HepG2 (cell line): Measurements from ENCODE around the gene WNK2. TPM values are rescaled to one million over a fixed set of nuclear protein-coding genes. Genes with fewer than 3 reads are reported as not detected.

Experiments used
- ATAC-seq: fragments of 200-7000 bp; cut with Tn5 transposase; 3 replicates; pipeline ENCODE4 v1.9.1; 2020; ENCODE audit warnings: mild to moderate bottlenecking, moderate library complexity
- BruUV-seq: library from RNA; stranded (reverse); fragments of 400-500 nt; replicated peaks from 2 replicates; lab custom pipeline; 2021; lab: Mats Ljungman, UMichigan
- CTCF ChIA-PET: fragments of 300-600 bp; formaldehyde crosslinking; extraction: SDS; loops from one replicate; lab custom pipeline; 2021; ENCODE audit warnings: low total read pairs, inconsistent platforms, low intra/inter-chr PET ratio; lab: Yijun Ruan, JAX
- POLR2A ChIA-PET: fragments of 350-600 bp; sonication (Branson Sonifier 250); formaldehyde crosslinking; loops from one replicate; lab custom pipeline; 2020; ENCODE audit warnings: antibody characterized with exemption, inconsistent platforms; lab: Yijun Ruan, JAX
- DNase-seq: peaks from one replicate; pipeline ENCODE4 v3.0.0-alpha.2; 2015; ENCODE audit warnings: low spot score
- FAIRE-seq: peaks from 3 replicates; lab custom pipeline; 2011; peaks lifted over from hg19 to GRCh38; lab: Jason Lieb, UNC
- H2AFZ ChIP-seq: one replicate; pipeline ENCODE4 v1.6.1; 2011; ENCODE audit warnings: low read length, inconsistent platforms
- H3K27ac ChIP-seq: fragments of 300-600 bp; 3 replicates; pipeline ENCODE4 v1.8.0; 2011; ENCODE audit warnings: mixed run types, mild to moderate bottlenecking, mixed read lengths, low read length, inconsistent platforms; ENCODE audit not compliant: insufficient read depth; ENCODE audit errors: extremely low read length
- H3K27me3 ChIP-seq, 2 experiments: fragments of 200-600 bp in 1 of 2; 2 replicates in 1 of 2; 3 replicates in 1 of 2; pipeline versions ENCODE4 v1.6.0 to v1.8.0; 2011; ENCODE audit warnings: low read length in 2 of 2, mild to moderate bottlenecking in 2 of 2, moderate library complexity in 2 of 2, inconsistent platforms in 1 of 2; ENCODE audit not compliant: insufficient read depth in 2 of 2, control insufficient read depth in 1 of 2
- H3K36me3 ChIP-seq, 2 experiments: fragments of 200-600 bp in 1 of 2; replicated peaks in 1 of 2; 2 replicates in 1 of 2; 3 replicates in 1 of 2; pipeline versions ENCODE4 v1.5.1 to v1.8.0; 2011; ENCODE audit warnings: low read length in 2 of 2, inconsistent platforms in 1 of 2; ENCODE audit not compliant: insufficient read depth in 2 of 2, control insufficient read depth in 1 of 2
- H3K4me1 ChIP-seq: 2 replicates; pipeline ENCODE4 v1.5.1; 2012; ENCODE audit warnings: low read length, inconsistent platforms; ENCODE audit not compliant: insufficient read depth
- H3K4me2 ChIP-seq: 2 replicates; pipeline ENCODE4 v1.6.0; 2011; ENCODE audit warnings: low read depth, low read length, inconsistent platforms
- H3K4me3 ChIP-seq, 3 experiments: fragments of 200-600 bp in 1 of 3; sonication (generic), shearing (Covaris generic) in 1 of 3; replicated peaks in 1 of 3; 2 replicates each; pipeline ENCODE4 v1.5.1; 2011 to 2016; ENCODE audit warnings: low read length in 3 of 3, inconsistent platforms in 2 of 3, low read depth in 2 of 3, mild to moderate bottlenecking in 2 of 3, control low read depth in 1 of 3, mixed read lengths in 1 of 3; ENCODE audit not compliant: insufficient read depth in 1 of 3
- H3K79me2 ChIP-seq: one replicate; pipeline ENCODE4 v1.6.1; 2011; ENCODE audit warnings: low read length, inconsistent platforms; ENCODE audit not compliant: insufficient read depth
- H3K9ac ChIP-seq: 2 replicates; pipeline ENCODE4 v1.6.0; 2011; ENCODE audit warnings: mild to moderate bottlenecking, low read depth, low read length, inconsistent platforms; ENCODE audit not compliant: insufficient read depth
- H3K9me3 ChIP-seq: 2 replicates; pipeline ENCODE4 v1.5.1; 2012; ENCODE audit warnings: mild to moderate bottlenecking, low read length
- H4K20me1 ChIP-seq: 2 replicates; pipeline ENCODE4 v1.6.0; 2011; ENCODE audit warnings: inconsistent platforms, mild to moderate bottlenecking, low read length, moderate library complexity; ENCODE audit not compliant: insufficient read depth
- KMT2B ChIP-seq: IDR thresholded peaks from 2 replicates; pipeline ENCODE4 v1.6.1; 2016; ENCODE audit warnings: missing genetic modification reagents, missing compliant biosample characterization
- NFE2 ChIP-seq: sonication (generic); formaldehyde crosslinking; IDR thresholded peaks from 2 replicates; pipeline ENCODE4 v1.4.0; 2020; ENCODE audit warnings: missing genetic modification reagents
- ZBTB7A ChIP-seq: sonication (generic); formaldehyde crosslinking; IDR thresholded peaks from 2 replicates; pipeline ENCODE4 v1.8.0; 2022; ENCODE audit warnings: mild to moderate bottlenecking, missing genetic modification reagents
- ZMYM2 ChIP-seq: sonication (generic); formaldehyde crosslinking; IDR thresholded peaks from 2 replicates; pipeline ENCODE4 v1.8.0; 2022; ENCODE audit warnings: mild to moderate bottlenecking, missing genetic modification reagents
- ZNF12 ChIP-seq: sonication (generic); formaldehyde crosslinking; IDR thresholded peaks from 2 replicates; pipeline ENCODE4 v1.5.0; 2020; ENCODE audit warnings: missing genetic modification reagents
- ZNF329 ChIP-seq: sonication (generic); formaldehyde crosslinking; IDR thresholded peaks from 2 replicates; pipeline ENCODE4 v1.9.0; 2021; ENCODE audit warnings: low read depth, mild to moderate bottlenecking, missing genetic modification reagents
- ZNF557 ChIP-seq: sonication (generic); formaldehyde crosslinking; IDR thresholded peaks from 2 replicates; pipeline ENCODE4 v1.4.0; 2020; ENCODE audit warnings: missing genetic modification reagents
- ZNF616 ChIP-seq: sonication (generic); formaldehyde crosslinking; IDR thresholded peaks from 2 replicates; pipeline ENCODE4 v1.5.0; 2020; ENCODE audit warnings: low read depth, mild to moderate bottlenecking, missing genetic modification reagents
- ZNF816 ChIP-seq: sonication (generic); formaldehyde crosslinking; IDR thresholded peaks from 2 replicates; pipeline ENCODE4 v1.8.0; 2022; ENCODE audit warnings: missing genetic modification reagents, mild to moderate bottlenecking, borderline replicate concordance
- WGBS: methylation state at CpG from one replicate; pipeline ENCODE4 v1.1.6; 2017; ENCODE audit warnings: low lambda C conversion rate; 5-methylcytosine and 5-hydroxymethylcytosine counted together
- in situ Hi-C: cut with HindIII; loops from 2 replicates; pipeline ENCODE4 v1.10.0; 2017; ENCODE audit warnings: low pct_unique_long_range_greater_than_20kb; ENCODE audit not compliant: extremely low pct_ligation_motif_present
- intact Hi-C: fragments of 100-400 bp; cut with micrococcal nuclease; formaldehyde crosslinking; loops from one replicate; pipeline ENCODE4 v1.10.0; 2022; ENCODE audit not compliant: unreplicated experiment
- polyA plus RNA-seq, 8 experiments: library from polyadenylated mRNA; depleted of rRNA in 3 of 8; stranded (reverse) in 7 of 8; unstranded in 1 of 8; fragments of >200 nt; fragmentation: Illumina TruSeq in 4 of 8; extraction: Trizol in 4 of 8; gene quantifications; 2 replicates each; pipeline versions ENCODE4 v1.2.1 to v1.2.3, GENCODE V29; 2011 to 2016; ENCODE audit warnings: low read depth in 4 of 8, missing spikeins in 1 of 8, mixed read lengths in 1 of 8; ENCODE audit not compliant: insufficient read depth in 1 of 8
- total RNA-seq, 5 experiments: library from RNA; depleted of rRNA; stranded (reverse); fragments of >200 nt; fragmentation: Illumina TruSeq; extraction: Trizol; gene quantifications; 2 replicates each; pipeline ENCODE4 v1.2.3, GENCODE V29; 2016; ENCODE audit warnings: low read depth in 1 of 5
- TF ChIP-seq, protein P1 (sequence below): sonication (generic); formaldehyde crosslinking; IDR thresholded peaks from 2 replicates; pipeline ENCODE4 v1.5.0; 2020; ENCODE audit warnings: missing genetic modification reagents
- TF ChIP-seq, protein P2 (sequence below): sonication (generic); formaldehyde crosslinking; IDR thresholded peaks from 2 replicates; pipeline ENCODE4 v1.5.0; 2020; ENCODE audit warnings: mild to moderate bottlenecking, missing genetic modification reagents
- TF ChIP-seq, protein P3 (sequence below), 2 experiments: sonication (generic) in 1 of 2; formaldehyde crosslinking in 1 of 2; IDR thresholded peaks; 2 replicates each; pipeline versions ENCODE4 v1.6.1 to v1.9.0; 2014 to 2022; ENCODE audit warnings: antibody characterized with exemption in 1 of 2, borderline replicate concordance in 1 of 2, inconsistent platforms in 1 of 2, low read depth in 1 of 2, missing genetic modification reagents in 1 of 2
- TF ChIP-seq, protein P4 (sequence below): sonication (generic); formaldehyde crosslinking; IDR thresholded peaks from 2 replicates; pipeline ENCODE4; 2020; ENCODE audit warnings: missing genetic modification reagents, mild to moderate bottlenecking, borderline replicate concordance

Gene WNK2
- total and polyA plus RNA-seq, 2 of the 13 experiments (the other 11 are each of a cell fraction or from before 2014, with no cell fraction given), result 10.5 to 12.0 TPM

DNA sequence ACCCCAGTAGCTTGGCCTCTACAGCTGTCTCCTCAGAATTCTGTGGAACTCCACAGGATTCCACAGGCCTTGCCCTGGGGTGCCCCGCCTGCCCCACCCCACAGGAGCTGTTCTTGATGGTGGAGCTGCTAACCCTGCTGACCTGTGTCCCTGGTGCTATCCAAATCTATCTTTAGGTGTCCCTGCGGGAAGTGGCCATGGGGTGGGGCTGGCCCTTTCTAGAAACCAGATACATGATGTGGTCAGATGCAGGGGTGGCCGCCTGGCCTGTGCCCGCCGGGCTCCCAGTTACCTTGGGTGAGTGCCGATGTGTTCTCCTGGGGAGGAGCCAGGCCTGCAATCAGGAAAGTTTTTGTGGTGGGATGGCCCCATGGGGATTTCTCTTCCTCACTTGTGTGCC lies 34.2 kb downstream of the WNK2 start:
- POLR2A ChIA-PET, result no interaction called here
- no peak for DNase-seq
- H3K36me3 ChIP-seq, result peaks cover 1 to 4% of the 10 kb centered on the region in 2 experiments; a peak in 3 of 5 replicates
- H3K4me2 ChIP-seq, result no peak overlapping the region
- no peak for ATAC-seq
- no peak overlapping the region for H3K9ac ChIP-seq
- in situ Hi-C loops (no loop called here), intact Hi-C loops (no loop called here)
- no TSS peak for BruUV-seq
- H3K4me3 ChIP-seq, result no peak overlapping the region
- 86% methylated on average over 4 of the region's 6 CpGs for WGBS
- no peak overlapping the region for H2AFZ ChIP-seq
- H4K20me1 ChIP-seq, result peaks cover 4% of the 10 kb centered on the region; the same call in 1 of the 2 replicates
- H3K27me3 ChIP-seq, result no peaks in the 10 kb centered on the region
- H3K79me2 ChIP-seq, result peaks cover 49% of the 10 kb centered on the region
- CTCF ChIA-PET, result no interaction called here
- peaks cover 6% of the 10 kb centered on the region; the same call in 1 of the 2 replicates for H3K9me3 ChIP-seq
- peaks cover 9% of the 10 kb centered on the region for H3K4me1 ChIP-seq
- no peak for FAIRE-seq
- no peak overlapping the region for H3K27ac ChIP-seq
- TF ChIP-seq, protein P1, sequence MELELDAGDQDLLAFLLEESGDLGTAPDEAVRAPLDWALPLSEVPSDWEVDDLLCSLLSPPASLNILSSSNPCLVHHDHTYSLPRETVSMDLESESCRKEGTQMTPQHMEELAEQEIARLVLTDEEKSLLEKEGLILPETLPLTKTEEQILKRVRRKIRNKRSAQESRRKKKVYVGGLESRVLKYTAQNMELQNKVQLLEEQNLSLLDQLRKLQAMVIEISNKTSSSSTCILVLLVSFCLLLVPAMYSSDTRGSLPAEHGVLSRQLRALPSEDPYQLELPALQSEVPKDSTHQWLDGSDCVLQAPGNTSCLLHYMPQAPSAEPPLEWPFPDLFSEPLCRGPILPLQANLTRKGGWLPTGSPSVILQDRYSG (CRISPR knock-in tag), result no peak
- no peak for TF ChIP-seq ZMYM2 (CRISPR knock-in tag)
- TF ChIP-seq ZNF12, result no peak
- no peak for TF ChIP-seq ZNF616 (CRISPR knock-in tag)
- no peak for TF ChIP-seq ZNF816
- TF ChIP-seq, protein P2, sequence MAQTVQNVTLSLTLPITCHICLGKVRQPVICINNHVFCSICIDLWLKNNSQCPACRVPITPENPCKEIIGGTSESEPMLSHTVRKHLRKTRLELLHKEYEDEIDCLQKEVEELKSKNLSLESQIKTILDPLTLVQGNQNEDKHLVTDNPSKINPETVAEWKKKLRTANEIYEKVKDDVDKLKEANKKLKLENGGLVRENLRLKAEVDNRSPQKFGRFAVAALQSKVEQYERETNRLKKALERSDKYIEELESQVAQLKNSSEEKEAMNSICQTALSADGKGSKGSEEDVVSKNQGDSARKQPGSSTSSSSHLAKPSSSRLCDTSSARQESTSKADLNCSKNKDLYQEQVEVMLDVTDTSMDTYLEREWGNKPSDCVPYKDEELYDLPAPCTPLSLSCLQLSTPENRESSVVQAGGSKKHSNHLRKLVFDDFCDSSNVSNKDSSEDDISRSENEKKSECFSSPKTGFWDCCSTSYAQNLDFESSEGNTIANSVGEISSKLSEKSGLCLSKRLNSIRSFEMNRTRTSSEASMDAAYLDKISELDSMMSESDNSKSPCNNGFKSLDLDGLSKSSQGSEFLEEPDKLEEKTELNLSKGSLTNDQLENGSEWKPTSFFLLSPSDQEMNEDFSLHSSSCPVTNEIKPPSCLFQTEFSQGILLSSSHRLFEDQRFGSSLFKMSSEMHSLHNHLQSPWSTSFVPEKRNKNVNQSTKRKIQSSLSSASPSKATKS (CRISPR knock-in tag), result no peak
- TF ChIP-seq, protein P3, sequence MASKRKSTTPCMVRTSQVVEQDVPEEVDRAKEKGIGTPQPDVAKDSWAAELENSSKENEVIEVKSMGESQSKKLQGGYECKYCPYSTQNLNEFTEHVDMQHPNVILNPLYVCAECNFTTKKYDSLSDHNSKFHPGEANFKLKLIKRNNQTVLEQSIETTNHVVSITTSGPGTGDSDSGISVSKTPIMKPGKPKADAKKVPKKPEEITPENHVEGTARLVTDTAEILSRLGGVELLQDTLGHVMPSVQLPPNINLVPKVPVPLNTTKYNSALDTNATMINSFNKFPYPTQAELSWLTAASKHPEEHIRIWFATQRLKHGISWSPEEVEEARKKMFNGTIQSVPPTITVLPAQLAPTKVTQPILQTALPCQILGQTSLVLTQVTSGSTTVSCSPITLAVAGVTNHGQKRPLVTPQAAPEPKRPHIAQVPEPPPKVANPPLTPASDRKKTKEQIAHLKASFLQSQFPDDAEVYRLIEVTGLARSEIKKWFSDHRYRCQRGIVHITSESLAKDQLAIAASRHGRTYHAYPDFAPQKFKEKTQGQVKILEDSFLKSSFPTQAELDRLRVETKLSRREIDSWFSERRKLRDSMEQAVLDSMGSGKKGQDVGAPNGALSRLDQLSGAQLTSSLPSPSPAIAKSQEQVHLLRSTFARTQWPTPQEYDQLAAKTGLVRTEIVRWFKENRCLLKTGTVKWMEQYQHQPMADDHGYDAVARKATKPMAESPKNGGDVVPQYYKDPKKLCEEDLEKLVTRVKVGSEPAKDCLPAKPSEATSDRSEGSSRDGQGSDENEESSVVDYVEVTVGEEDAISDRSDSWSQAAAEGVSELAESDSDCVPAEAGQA (IDR thresholded peaks at IDR 0.05; ENCODE audit: low read depth), result no peak
- TF ChIP-seq, protein P3 (CRISPR knock-in tag; IDR thresholded peaks at IDR 0.05; ENCODE audit: borderline replicate concordance), result no peak
- no peak for TF ChIP-seq ZBTB7A (CRISPR knock-in tag)
- TF ChIP-seq, protein P4, sequence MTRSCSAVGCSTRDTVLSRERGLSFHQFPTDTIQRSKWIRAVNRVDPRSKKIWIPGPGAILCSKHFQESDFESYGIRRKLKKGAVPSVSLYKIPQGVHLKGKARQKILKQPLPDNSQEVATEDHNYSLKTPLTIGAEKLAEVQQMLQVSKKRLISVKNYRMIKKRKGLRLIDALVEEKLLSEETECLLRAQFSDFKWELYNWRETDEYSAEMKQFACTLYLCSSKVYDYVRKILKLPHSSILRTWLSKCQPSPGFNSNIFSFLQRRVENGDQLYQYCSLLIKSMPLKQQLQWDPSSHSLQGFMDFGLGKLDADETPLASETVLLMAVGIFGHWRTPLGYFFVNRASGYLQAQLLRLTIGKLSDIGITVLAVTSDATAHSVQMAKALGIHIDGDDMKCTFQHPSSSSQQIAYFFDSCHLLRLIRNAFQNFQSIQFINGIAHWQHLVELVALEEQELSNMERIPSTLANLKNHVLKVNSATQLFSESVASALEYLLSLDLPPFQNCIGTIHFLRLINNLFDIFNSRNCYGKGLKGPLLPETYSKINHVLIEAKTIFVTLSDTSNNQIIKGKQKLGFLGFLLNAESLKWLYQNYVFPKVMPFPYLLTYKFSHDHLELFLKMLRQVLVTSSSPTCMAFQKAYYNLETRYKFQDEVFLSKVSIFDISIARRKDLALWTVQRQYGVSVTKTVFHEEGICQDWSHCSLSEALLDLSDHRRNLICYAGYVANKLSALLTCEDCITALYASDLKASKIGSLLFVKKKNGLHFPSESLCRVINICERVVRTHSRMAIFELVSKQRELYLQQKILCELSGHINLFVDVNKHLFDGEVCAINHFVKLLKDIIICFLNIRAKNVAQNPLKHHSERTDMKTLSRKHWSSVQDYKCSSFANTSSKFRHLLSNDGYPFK (CRISPR knock-in tag), result no peak
- TF ChIP-seq ZNF329 (CRISPR knock-in tag), result no peak
- no peak for TF ChIP-seq ZNF557
- no peak for TF ChIP-seq NFE2
- TF ChIP-seq KMT2B (CRISPR knock-in tag), result no peak
